HG03442 (cell line): ENCODE results near the gene TBC1D22A.

Experiments used
- ATAC-seq: cut with Tn5 transposase; IDR thresholded peaks from one replicate; pipeline ENCODE4 v1.9.1; 2021; ENCODE audit warnings: mild to moderate bottlenecking, moderate library complexity; ENCODE audit not compliant: unreplicated experiment

TBC1D22A gene

GRCh38 chr22:47200273-47201051 is 438.0 kb downstream of the TBC1D22A start:
- ATAC-seq: no peak

- ATAC-seq: no peak
These were observed 438.9 kb downstream of the TBC1D22A start for GRCh38 chr22:47201186-47201995.

- no peak for ATAC-seq
These were observed 439.8 kb downstream of the TBC1D22A start for GRCh38 chr22:47201996-47202818.

GRCh38 chr22:47202819-47203553 is 440.5 kb downstream of the TBC1D22A start:
- ATAC-seq: no peak

GRCh38 chr22:47203554-47203991 is 441.1 kb downstream of the TBC1D22A start:
- no peak for ATAC-seq

- no peak for ATAC-seq
These were observed 441.8 kb downstream of the TBC1D22A start for GRCh38 chr22:47204002-47204979.

GRCh38 chr22:47205081-47205491 is 442.6 kb downstream of the TBC1D22A start:
- no peak for ATAC-seq

GRCh38 chr22:47205554-47205953 is 443.1 kb downstream of the TBC1D22A start:
- no peak for ATAC-seq

GRCh38 chr22:47206164-47206563 is 443.7 kb downstream of the TBC1D22A start:
- ATAC-seq: no peak

- no peak for ATAC-seq
These were observed 444.3 kb downstream of the TBC1D22A start for GRCh38 chr22:47206666-47207218.

GRCh38 chr22:47207387-47207786 is 444.9 kb downstream of the TBC1D22A start:
- ATAC-seq: no peak

GRCh38 chr22:47207846-47208554 is 445.6 kb downstream of the TBC1D22A start:
- no peak for ATAC-seq

GRCh38 chr22:47208630-47209029 is 446.2 kb downstream of the TBC1D22A start:
- no peak for ATAC-seq

- no peak for ATAC-seq
These were observed 446.6 kb downstream of the TBC1D22A start for GRCh38 chr22:47209040-47209514.

GRCh38 chr22:47209547-47210023 is 447.1 kb downstream of the TBC1D22A start:
- no peak for ATAC-seq

GRCh38 chr22:47210112-47210657 is 447.7 kb downstream of the TBC1D22A start:
- no peak for ATAC-seq

GRCh38 chr22:47210686-47211085 is 448.2 kb downstream of the TBC1D22A start:
- ATAC-seq: no peak
